Activated CD8-positive, alpha-beta memory T cell treated with anti-CD3 and anti-CD28 coated beads, Interleukin-2, amount 10 ng/mL, durations not matched to agents 7 days and 5 days (primary cell): ENCODE measurements around the gene MTUS2. TPM values are rescaled to one million over a fixed set of nuclear protein-coding genes. Genes with fewer than 3 reads are reported as not detected.

ENCODE experiments used
- ATAC-seq: fragments of 150-1000 bp; cut with Tn5 transposase; one replicate; pipeline ENCODE4 v1.10.0; 2021; ENCODE audit warnings: moderate library complexity
- CTCF ChIA-PET: fragments of 350-600 bp; sonication (Branson Sonifier 250); formaldehyde crosslinking; loops from one replicate; lab custom pipeline; 2021; ENCODE audit warnings: antibody characterized with exemption; lab: Charles Lee
- DNase-seq: peaks from one replicate; pipeline ENCODE4 v3.0.0-alpha.2; 2020
- H3K27ac Mint-ChIP-seq: one replicate; pipeline ENCODE4 v1.8.0; 2021; ENCODE audit warnings: mild to moderate bottlenecking, mixed read lengths
- H3K27me3 Mint-ChIP-seq: one replicate; pipeline ENCODE4 v1.8.0; 2021; ENCODE audit warnings: mixed read lengths
- H3K36me3 Mint-ChIP-seq: one replicate; pipeline ENCODE4 v1.8.0; 2021; ENCODE audit warnings: mild to moderate bottlenecking, mixed read lengths
- H3K4me1 Mint-ChIP-seq: one replicate; pipeline ENCODE4 v1.8.0; 2021; ENCODE audit warnings: mixed read lengths
- H3K4me3 Mint-ChIP-seq: one replicate; pipeline ENCODE4 v1.8.0; 2021; ENCODE audit warnings: mild to moderate bottlenecking, moderate library complexity, mixed read lengths
- H3K9me3 Mint-ChIP-seq: one replicate; pipeline ENCODE4 v1.8.0; 2022; ENCODE audit warnings: low read depth, mixed read lengths
- total RNA-seq, 2 experiments: library from RNA; stranded (reverse); gene quantifications; one replicate each; pipeline ENCODE4 v1.2.3, GENCODE V29; 2021

The MTUS2 gene
- total RNA-seq, 2 experiments from 2014 or later = not detected

DNA sequence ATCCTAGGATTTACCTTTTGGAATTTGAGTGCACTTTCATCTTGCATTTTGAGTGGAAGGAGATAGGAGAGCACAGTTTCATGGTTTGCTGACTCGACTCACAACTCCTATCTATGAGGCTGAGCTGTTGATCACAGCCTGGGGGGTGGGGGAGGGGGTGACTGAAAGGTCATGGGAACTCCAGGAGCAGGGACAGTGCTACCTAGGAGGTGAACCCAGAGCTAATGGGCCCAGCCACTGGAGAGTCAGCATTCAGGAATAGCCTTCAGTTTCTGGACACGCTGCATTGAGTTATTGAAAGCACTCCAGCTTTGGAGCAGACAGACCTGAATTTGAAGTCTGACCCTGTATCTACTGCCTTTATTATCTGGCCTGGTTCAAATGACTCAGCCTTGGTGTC is 435.4 kb downstream of the MTUS2 start:
- H3K36me3 Mint-ChIP-seq = no peaks in the 10 kb centered on the region
- CTCF ChIA-PET = no interaction called here
- H3K27ac Mint-ChIP-seq = no peak overlapping the region
- no peaks in the 10 kb centered on the region for H3K27me3 Mint-ChIP-seq
- DNase-seq = no peak
- H3K4me3 Mint-ChIP-seq = no peak overlapping the region
- H3K9me3 Mint-ChIP-seq = no peaks in the 10 kb centered on the region
- ATAC-seq = no peak
- no peaks in the 10 kb centered on the region for H3K4me1 Mint-ChIP-seq

DNA sequence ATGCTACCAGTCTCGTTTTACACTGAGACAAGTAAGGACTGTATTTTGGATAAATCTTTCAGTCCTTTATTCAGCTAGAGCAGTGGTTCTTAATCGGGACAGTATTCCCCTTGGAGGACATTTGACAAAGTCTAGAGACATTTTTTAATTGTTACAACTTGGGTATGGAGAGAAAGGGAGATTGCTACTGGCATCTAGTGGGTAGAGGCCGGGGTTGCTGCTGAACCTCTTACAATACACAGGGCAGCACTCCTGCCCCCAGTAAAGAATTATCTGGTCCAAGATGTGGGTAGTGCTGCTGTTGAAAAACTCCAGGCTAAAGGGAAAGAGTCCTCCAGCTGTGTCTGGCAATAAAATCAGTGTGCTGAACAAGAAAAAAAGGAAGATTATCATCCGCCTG is 440.5 kb downstream of the MTUS2 start:
- H3K4me1 Mint-ChIP-seq = no peaks in the 10 kb centered on the region
- peaks cover 2% of the 10 kb centered on the region for H3K9me3 Mint-ChIP-seq
- no peaks in the 10 kb centered on the region for H3K27me3 Mint-ChIP-seq
- H3K36me3 Mint-ChIP-seq = no peaks in the 10 kb centered on the region
- H3K4me3 Mint-ChIP-seq = no peak overlapping the region
- CTCF ChIA-PET = no interaction called here
- ATAC-seq (no peak), DNase-seq (no peak)
- no peak overlapping the region for H3K27ac Mint-ChIP-seq

DNA sequence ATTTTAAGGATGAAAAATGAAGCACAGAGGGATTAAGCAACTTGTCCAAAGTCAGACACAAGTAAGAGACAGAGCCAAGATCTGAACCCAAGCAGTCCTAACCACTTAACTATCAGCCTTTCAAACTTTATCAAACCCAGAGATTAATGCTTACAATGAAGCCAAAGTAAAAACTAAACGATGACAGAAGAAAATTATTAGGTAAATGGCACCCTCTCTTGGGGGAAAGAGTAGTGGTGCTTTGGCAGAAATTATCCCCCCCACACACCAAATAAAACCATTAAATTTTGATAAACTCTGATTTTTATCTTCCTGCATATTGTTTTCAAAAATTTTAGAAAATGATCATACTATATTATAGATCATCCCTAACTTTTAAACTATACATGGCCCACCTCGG is 446.1 kb downstream of the MTUS2 start:
- Mint-ChIP-seq H3K4me1 (no peaks in the 10 kb centered on the region), H3K36me3 (no peaks in the 10 kb centered on the region), H3K27me3 (no peaks in the 10 kb centered on the region), H3K4me3 (no peak overlapping the region), H3K27ac (no peak overlapping the region), H3K9me3 (peaks cover 2% of the 10 kb centered on the region)
- ATAC-seq (no peak), DNase-seq (no peak)
- CTCF ChIA-PET = no interaction called here

DNA sequence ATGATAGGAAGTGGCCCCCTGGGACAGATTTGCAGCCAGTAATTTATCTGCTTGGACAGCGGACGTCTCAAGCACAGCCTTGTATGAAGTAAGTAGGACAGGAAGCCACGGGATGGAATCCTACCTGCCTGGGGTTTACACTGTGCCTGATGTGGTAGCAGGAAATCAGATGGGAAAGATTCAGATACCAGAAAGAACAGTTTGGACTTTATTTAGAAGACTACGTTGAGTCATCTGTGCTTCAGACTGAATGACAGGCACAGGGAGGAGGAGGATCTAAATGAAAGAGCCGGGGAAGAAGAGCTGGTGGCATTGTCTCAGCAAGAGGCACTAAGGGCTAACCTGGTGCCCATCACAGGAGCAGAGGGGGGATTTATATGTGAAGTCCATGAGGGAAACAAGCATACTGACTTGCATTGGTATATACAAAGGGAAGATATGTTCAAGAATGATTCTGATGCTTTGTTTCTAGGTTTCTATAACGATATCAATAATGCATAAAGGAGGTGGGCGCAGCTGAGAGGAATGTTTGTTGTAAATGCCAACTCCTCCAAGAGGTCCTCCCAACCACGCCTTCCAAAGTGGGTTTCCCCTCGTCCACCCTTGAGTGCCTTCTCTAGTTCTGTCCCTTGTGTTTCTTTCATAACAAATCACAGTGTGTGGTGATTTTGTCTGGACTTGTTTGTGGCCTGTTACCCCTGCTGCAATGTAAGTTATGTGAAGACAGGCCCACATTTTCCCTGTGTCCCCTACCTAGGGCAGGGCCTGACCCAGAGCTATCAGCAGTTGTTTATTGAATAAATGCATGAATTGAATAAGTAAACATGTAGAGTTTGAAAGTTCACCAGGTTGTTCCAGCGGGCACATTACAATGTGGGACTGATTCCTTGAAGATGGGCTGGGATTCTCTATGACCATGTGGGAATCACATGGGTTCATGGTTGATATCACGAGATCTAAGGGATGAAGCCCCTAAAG is 446.9 kb downstream of the MTUS2 start:
- ATAC-seq (no peak), DNase-seq (no peak)
- Mint-ChIP-seq H3K27ac (no peak overlapping the region), H3K9me3 (peaks cover 2% of the 10 kb centered on the region), H3K27me3 (no peaks in the 10 kb centered on the region), H3K4me1 (no peaks in the 10 kb centered on the region), H3K4me3 (no peak overlapping the region), H3K36me3 (no peaks in the 10 kb centered on the region)
- CTCF ChIA-PET = no interaction called here

DNA sequence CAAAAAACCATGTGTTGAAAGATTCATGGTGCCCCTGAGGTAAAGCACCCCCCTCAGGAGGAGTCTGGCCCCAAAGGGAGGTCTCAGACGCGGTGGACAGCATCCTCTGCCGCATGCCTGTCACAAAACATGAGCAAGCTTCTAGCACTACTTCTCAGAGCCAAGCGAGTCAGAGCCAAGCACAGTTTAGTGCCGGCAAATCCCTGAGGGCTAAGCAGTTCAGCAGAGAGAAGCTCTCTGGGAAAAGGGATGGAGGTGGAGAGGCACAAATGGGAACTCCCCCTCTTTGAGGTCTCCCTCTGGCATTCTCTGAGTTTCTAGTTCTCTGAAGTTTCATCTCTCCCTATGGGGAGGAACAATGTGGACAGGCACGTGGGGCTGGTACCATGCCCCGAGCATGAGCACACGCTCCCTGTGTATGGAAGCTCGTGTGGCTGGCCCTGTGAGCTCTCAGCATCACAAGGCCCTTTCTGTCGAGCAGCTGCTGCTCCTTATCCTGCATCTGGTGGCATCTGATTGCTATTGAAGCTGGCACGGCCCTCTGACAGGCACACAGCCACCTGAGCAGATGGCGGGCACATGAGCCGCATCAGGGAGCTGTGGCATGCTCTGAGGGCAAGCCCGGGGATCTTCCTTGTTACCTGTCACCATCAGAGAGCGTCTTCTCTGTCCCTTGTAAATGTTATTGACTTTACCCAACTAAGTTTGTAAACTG is 450.3 kb downstream of the MTUS2 start:
- H3K27ac Mint-ChIP-seq = no peak overlapping the region
- no peaks in the 10 kb centered on the region for H3K27me3 Mint-ChIP-seq
- no peaks in the 10 kb centered on the region for H3K36me3 Mint-ChIP-seq
- CTCF ChIA-PET = no interaction called here
- H3K4me3 Mint-ChIP-seq = no peak overlapping the region
- H3K4me1 Mint-ChIP-seq = no peaks in the 10 kb centered on the region
- ATAC-seq = no peak
- DNase-seq = no peak
- H3K9me3 Mint-ChIP-seq = no peaks in the 10 kb centered on the region

DNA sequence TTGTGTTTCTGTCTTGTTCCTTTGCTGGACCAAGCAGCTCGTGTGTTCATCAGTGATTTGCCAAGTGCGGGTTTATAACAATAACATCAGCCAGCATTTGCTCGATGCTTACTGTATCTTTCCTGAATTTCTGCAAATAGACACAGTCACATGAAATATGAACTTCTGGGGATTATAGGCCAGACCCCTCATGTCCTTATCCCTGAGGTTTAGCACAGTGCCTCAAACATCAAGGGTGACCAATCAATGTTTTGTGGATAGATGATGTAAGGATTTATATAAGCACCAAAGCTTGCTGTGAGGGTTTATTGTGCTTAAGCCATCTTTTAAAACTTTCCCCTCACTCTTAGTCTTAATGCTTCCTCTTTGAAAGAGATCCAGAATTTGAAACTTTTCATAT is 451.5 kb downstream of the MTUS2 start:
- no peak for ATAC-seq
- no peaks in the 10 kb centered on the region for H3K4me1 Mint-ChIP-seq
- H3K27me3 Mint-ChIP-seq = no peaks in the 10 kb centered on the region
- no peaks in the 10 kb centered on the region for H3K36me3 Mint-ChIP-seq
- CTCF ChIA-PET = no interaction called here
- no peak for DNase-seq
- H3K27ac Mint-ChIP-seq = no peak overlapping the region
- no peak overlapping the region for H3K4me3 Mint-ChIP-seq
- no peaks in the 10 kb centered on the region for H3K9me3 Mint-ChIP-seq

DNA sequence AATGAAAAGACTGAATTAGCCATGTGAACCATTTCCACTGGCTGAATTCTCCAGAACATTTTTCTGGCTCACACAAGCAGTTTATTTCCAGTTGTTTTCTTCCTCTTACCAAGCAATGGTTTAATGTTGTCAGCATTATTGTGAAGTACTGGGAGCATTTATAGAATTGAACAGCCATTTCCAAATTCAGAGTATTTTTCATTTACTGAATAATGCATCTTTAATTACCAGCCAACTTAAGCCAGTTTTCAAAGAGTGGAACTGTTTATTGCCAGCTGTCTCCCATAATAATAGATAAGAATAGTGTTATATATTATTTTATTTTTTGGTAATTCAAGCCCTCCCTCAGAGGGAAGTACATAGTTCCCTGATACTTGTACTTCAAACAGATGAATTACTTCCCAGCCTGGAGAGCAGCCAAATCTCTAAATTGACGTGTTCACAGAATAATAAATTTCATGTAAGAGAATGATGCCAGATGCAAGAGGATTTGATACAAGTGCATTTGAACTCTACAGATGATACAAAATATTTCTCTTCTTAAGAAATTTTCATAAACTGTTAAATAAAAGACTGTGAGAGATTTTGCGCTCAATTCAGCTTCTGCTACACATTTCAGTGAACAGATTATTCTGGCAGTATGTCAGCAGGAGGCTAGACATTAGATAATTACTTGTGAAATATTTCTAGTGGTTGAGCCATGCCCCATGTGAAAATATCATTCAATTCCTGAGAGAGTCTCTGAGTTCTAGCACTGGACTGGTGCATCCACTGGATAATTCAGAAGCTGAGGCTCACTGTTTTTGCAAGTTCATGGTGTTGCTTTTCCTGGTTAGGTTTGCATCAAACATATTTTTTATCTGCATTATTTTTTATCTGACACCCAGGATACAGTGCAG is 459.5 kb downstream of the MTUS2 start:
- Mint-ChIP-seq H3K36me3 (no peaks in the 10 kb centered on the region), H3K27ac (no peak overlapping the region), H3K27me3 (peaks cover 2% of the 10 kb centered on the region), H3K9me3 (no peaks in the 10 kb centered on the region), H3K4me3 (no peak overlapping the region), H3K4me1 (no peaks in the 10 kb centered on the region)
- CTCF ChIA-PET = no interaction called here
- DNase-seq = no peak
- no peak for ATAC-seq

DNA sequence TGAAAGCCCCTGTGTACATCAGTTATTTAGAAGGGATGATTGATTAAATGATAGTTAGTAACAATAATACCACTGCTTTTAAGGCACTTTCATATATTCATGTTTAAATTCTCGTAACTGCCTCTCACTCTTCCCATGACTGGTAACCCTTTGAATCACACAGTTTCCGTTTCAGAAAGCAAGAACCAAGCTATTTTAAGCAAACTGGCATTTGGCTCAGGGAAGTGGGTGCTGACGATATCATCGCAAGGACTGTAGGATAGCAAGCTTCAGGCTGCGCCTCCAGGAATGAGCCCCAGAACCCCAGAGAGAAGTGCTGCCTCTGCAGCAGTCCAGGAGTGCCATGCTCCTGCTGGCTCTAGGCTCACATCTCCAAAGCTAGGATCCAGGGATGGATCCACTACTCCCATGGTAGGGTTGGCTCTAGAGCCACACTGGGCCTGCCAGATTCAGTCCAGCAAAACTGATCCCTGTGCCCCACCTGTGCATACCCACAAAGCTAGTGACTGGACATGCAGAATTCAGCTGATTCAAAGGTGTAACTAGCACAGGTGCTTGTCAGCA is 461.9 kb downstream of the MTUS2 start:
- Mint-ChIP-seq H3K36me3 (no peaks in the 10 kb centered on the region), H3K4me3 (no peak overlapping the region), H3K9me3 (no peaks in the 10 kb centered on the region), H3K27ac (no peak overlapping the region), H3K27me3 (peaks cover 2% of the 10 kb centered on the region), H3K4me1 (no peaks in the 10 kb centered on the region)
- CTCF ChIA-PET = no interaction called here
- DNase-seq (no peak), ATAC-seq (no peak)

DNA sequence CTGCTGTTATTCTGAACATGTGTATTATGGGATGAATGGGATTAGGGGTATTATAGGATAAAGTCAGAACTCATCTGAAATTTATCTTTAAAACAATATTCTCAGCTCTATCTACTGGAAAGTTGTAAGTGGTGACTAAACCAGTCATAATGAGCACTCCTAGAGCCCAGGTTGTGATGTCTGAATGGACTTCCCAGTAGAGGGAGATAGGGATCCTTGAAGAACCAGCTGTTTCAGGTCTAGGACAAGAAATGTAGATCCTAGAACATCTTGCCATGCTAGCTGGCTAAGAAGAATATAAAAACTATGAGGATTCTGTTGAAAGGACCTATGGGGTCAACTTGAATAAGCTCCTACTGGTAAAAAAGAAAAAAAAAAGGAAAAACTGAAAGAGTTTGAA is 464.6 kb downstream of the MTUS2 start:
- no peaks in the 10 kb centered on the region for H3K27me3 Mint-ChIP-seq
- H3K27ac Mint-ChIP-seq = no peak overlapping the region
- H3K4me3 Mint-ChIP-seq = no peak overlapping the region
- ATAC-seq (no peak), DNase-seq (no peak)
- CTCF ChIA-PET = no interaction called here
- no peaks in the 10 kb centered on the region for H3K36me3 Mint-ChIP-seq
- H3K9me3 Mint-ChIP-seq = no peaks in the 10 kb centered on the region
- H3K4me1 Mint-ChIP-seq = no peaks in the 10 kb centered on the region

DNA sequence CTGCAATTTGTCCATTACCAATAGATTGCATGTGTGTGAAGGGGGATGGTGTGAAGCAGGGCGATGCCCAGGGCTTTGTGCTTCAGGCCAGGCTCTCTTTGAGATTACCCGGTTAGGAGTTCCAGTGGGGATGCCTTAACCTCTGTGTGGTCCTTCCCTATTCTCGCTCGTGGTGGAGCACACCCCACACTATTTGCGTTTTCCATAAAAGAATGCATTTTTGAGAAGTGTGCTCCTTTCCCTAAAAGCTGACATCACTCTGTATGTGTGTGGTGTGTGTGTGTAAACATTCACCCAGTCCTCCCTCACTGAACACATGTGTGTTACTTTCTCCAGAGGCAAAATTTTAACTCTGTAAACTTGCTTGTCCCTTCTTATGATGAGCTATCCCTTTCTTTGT is 467.1 kb downstream of the MTUS2 start:
- DNase-seq (no peak), ATAC-seq (no peak)
- Mint-ChIP-seq H3K4me3 (no peak overlapping the region), H3K9me3 (no peaks in the 10 kb centered on the region), H3K4me1 (no peaks in the 10 kb centered on the region), H3K36me3 (no peaks in the 10 kb centered on the region), H3K27me3 (no peaks in the 10 kb centered on the region), H3K27ac (no peak overlapping the region)
- CTCF ChIA-PET = no interaction called here

DNA sequence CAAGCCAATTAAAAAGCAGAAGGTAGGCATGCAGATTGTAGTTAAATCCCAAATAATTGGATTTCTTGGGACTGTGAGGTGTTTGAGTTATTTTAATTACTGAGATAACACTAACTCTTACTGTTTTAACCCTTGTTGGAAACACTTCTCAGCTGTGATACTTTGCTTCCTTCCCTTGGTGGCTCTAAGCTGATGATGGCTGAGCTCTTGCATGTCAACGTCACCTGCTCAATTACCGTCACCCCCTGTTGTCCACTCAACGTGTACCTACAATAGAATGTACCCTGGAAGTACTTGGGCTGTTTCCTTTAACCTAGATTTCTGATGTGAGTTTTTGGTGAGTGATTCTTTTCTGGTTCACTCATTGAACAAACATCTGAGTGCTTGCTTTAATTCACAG is 471.9 kb downstream of the MTUS2 start:
- Mint-ChIP-seq H3K9me3 (peaks cover 5% of the 10 kb centered on the region), H3K4me1 (no peaks in the 10 kb centered on the region)
- ATAC-seq = no peak

DNA sequence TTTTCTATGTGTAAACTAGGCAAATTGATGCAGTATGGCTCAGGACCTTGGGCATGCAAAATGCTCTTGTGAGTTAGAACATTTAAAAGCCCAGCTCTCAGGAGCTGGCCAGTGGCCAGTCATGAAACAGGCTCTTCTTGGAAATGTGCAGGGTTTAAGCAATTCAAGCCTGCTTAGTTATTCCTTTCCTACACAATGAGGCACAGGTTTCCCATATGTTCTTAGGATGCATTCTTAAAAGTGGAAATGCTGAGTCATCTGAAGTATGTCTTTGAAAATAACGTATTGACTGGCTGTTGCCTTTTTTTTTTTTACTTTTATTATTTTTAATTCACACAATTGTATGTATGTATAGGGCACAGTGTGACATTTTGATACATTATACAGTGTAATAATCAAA is 474.7 kb downstream of the MTUS2 start:
- H3K27ac Mint-ChIP-seq = no peak overlapping the region
- no peaks in the 10 kb centered on the region for H3K36me3 Mint-ChIP-seq
- no peak overlapping the region for H3K4me3 Mint-ChIP-seq
- H3K4me1 Mint-ChIP-seq = no peaks in the 10 kb centered on the region
- CTCF ChIA-PET = no interaction called here
- H3K9me3 Mint-ChIP-seq = peaks cover 5% of the 10 kb centered on the region
- no peaks in the 10 kb centered on the region for H3K27me3 Mint-ChIP-seq
- DNase-seq (no peak), ATAC-seq (no peak)

More for the DNA sequence above, 471.9 kb downstream of the MTUS2 start:
- DNase-seq = no peak
- Mint-ChIP-seq H3K27me3 (no peaks in the 10 kb centered on the region), H3K4me3 (no peak overlapping the region), H3K36me3 (no peaks in the 10 kb centered on the region), H3K27ac (no peak overlapping the region)
- CTCF ChIA-PET = no interaction called here

DNA sequence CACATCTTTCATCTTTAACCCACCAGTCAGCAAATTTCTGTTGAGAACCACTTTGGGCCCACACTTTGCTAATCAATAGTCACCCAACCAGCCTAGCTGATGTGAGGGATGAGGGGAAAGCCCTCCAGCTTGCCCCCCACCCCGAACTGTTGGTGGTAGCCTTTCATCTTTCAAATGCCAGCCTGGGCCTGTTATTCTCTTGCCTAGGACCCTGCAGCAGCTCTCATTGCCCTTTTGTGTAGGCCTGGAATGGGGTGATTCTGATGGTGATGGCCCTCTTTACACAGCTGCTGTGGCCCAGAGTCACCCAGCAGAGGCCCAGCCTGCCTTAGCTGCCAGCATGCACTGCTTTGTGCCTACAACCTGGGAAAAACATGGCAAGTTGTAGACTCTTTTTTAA is 480.9 kb downstream of the MTUS2 start:
- no peaks in the 10 kb centered on the region for H3K36me3 Mint-ChIP-seq
- no peak overlapping the region for H3K27ac Mint-ChIP-seq
- H3K4me1 Mint-ChIP-seq = no peaks in the 10 kb centered on the region
- H3K4me3 Mint-ChIP-seq = no peak overlapping the region
- peaks cover 12% of the 10 kb centered on the region for H3K9me3 Mint-ChIP-seq
- no peaks in the 10 kb centered on the region for H3K27me3 Mint-ChIP-seq
- CTCF ChIA-PET = no interaction called here
- no peak for DNase-seq
- ATAC-seq = no peak
